ENCODE results near the gene GSTCD.

- TF ChIP-seq CTCF (conservative IDR thresholded peaks at IDR 0.05; ENCODE audit: low read depth, low read length): no peak
- no peak for TF ChIP-seq RAD21 (IDR thresholded peaks at IDR 0.05; ENCODE audit: low read length)
- TF ChIP-seq POLR2A (IDR thresholded peaks at IDR 0.05; ENCODE audit: low read depth, low read length): no peak
- TF ChIP-seq BHLHE40 (IDR thresholded peaks at IDR 0.05; ENCODE audit: low read depth, low read length): no peak
- no peak for TF ChIP-seq RFX5 (IDR thresholded peaks at IDR 0.05; ENCODE audit: low read depth, low read length)
- no peak for TF ChIP-seq ELK1 (IDR thresholded peaks at IDR 0.05; ENCODE audit: borderline replicate concordance, low read depth, low read length)
- no peak for TF ChIP-seq FOS (IDR thresholded peaks at IDR 0.05; ENCODE audit: low read depth, low read length)
Measured at GRCh38 chr4:105895583-105896460, 187.2 kb downstream of the GSTCD start.

Data from IMR-90 (cell line).